ENCODE results near the gene RAI1. TPM values are rescaled to one million over a fixed set of nuclear protein-coding genes. Genes with fewer than 3 reads are reported as not detected.
"Not testable (repeated sequence)": the region's sequence is repeated elsewhere in the genome, so short reads cannot be mapped to it uniquely, and the experiment has no call there.

The RAI1 gene
- 0.60 TPM for polyA plus RNA-seq (2013, experiment 1 of 2)
- 0.69 TPM for polyA plus RNA-seq (2013, experiment 2 of 2)

DNA sequence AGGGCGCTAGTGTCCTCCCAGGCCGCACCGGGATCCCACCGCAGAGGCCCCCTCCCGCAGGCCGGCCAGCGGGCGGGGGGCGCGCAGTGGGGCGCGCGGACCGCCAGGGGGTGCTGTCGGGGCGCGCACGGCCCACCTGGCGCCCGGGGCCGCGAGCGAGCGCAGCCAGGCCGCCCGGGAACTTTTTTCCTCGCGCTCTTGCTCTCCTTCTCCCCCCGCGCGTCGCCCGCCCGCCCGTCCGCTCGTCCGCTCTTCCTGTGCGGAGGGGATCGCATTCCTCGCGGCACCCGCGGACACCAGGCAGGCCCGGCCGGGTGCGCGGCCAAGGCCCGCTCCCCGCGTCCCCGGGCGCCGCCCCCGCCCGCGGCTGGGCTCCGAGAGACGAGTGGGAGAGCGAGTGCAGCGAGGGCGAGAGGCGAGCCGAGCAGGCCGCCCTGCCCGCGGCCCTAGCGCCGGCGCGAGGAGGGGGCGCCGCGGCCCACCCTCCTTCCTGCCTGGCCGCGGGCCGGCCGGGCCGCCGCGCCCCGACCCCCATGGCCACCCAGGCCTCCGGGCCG lies at the start of gene RAI1:
RAI1 (plus strand) TSS at position 272 of the 557 bp plus-strand sequence. CDS start 111,491 bp downstream, outside the sequence.
- no CpG with 5 or more reads among the region's 84 CpGs for WGBS (ENCODE audit: extremely low coverage, insufficient coverage, low lambda C conversion rate)
- Histone ChIP-seq H3K27me3 (ENCODE audit: insufficient read depth, low read length, poor library complexity) (peaks cover 9% of the 10 kb centered on the region), H3K4me2 (ENCODE audit: low read length) (peak within 1 kb of the TSS; percentile 33), H3K56ac (ENCODE audit: low read length) (peak within 1 kb of the TSS; percentile 89), H3K27ac (ENCODE audit: low read depth, low read length) (peak within 1 kb of the TSS; percentile 46), H2BK15ac (replicated peaks; ENCODE audit: low read depth) (no peak within 1 kb of the TSS), H3K18ac (ENCODE audit: low read length) (peak within 1 kb of the TSS; percentile 94), H3K23ac (ENCODE audit: low read length) (peak within 1 kb of the TSS; percentile 16), H3K4ac (ENCODE audit: low read depth, low read length) (peak within 1 kb of the TSS; percentile 74), H3K4me1 (ENCODE audit: control insufficient read depth, low read depth, low read length) (peaks cover 9% of the 10 kb centered on the region), H2BK120ac (ENCODE audit: low read depth, low read length) (peak within 1 kb of the TSS; percentile 9), H4K8ac (ENCODE audit: low read depth, low read length) (no peak within 1 kb of the TSS), H3K79me2 (ENCODE audit: control insufficient read depth, insufficient read depth, low read length) (no peaks in the 10 kb centered on the region), H3K36me3 (ENCODE audit: control insufficient read depth, insufficient read depth, low read length) (no peaks in the 10 kb centered on the region), H3K79me1 (ENCODE audit: low read length) (no peaks in the 10 kb centered on the region), H3K4me3 (ENCODE audit: low read length) (peak within 1 kb of the TSS; percentile 37), H4K5ac (ENCODE audit: low read length) (no peak within 1 kb of the TSS), H3K9ac (ENCODE audit: low read length) (peak within 1 kb of the TSS; percentile 82), H2BK5ac (ENCODE audit: low read length) (no peak within 1 kb of the TSS), H2AK5ac (ENCODE audit: low read length) (no peak within 1 kb of the TSS)
- DNase-seq, result peak; percentile 75

GRCh38 chr17:17632690-17633089 lies 48.6 kb upstream of the RAI1 start:
- not testable (repeated sequence) for H3K56ac ChIP-seq (ENCODE audit: low read length); H3K79me1 ChIP-seq (ENCODE audit: low read length); H3K79me2 ChIP-seq (ENCODE audit: control insufficient read depth, insufficient read depth, low read length); H2AK5ac ChIP-seq (ENCODE audit: low read length); H3K27ac ChIP-seq (ENCODE audit: low read depth, low read length); H3K27me3 ChIP-seq (ENCODE audit: insufficient read depth, low read length, poor library complexity); H3K18ac ChIP-seq (ENCODE audit: low read length); H3K23ac ChIP-seq (ENCODE audit: low read length); H4K5ac ChIP-seq (ENCODE audit: low read length); H3K4me3 ChIP-seq (ENCODE audit: low read length); H3K4ac ChIP-seq (ENCODE audit: low read depth, low read length); H4K8ac ChIP-seq (ENCODE audit: low read depth, low read length); H2BK120ac ChIP-seq (ENCODE audit: low read depth, low read length); H3K36me3 ChIP-seq (ENCODE audit: control insufficient read depth, insufficient read depth, low read length); H3K9ac ChIP-seq (ENCODE audit: low read length); H3K4me1 ChIP-seq (ENCODE audit: control insufficient read depth, low read depth, low read length); H2BK15ac ChIP-seq (replicated peaks; ENCODE audit: low read depth); H2BK5ac ChIP-seq (ENCODE audit: low read length); H3K4me2 ChIP-seq (ENCODE audit: low read length)
- no CpG with 5 or more reads among the region's 5 CpGs for WGBS (ENCODE audit: extremely low coverage, insufficient coverage, low lambda C conversion rate)
- peak; percentile 29 for DNase-seq

DNA sequence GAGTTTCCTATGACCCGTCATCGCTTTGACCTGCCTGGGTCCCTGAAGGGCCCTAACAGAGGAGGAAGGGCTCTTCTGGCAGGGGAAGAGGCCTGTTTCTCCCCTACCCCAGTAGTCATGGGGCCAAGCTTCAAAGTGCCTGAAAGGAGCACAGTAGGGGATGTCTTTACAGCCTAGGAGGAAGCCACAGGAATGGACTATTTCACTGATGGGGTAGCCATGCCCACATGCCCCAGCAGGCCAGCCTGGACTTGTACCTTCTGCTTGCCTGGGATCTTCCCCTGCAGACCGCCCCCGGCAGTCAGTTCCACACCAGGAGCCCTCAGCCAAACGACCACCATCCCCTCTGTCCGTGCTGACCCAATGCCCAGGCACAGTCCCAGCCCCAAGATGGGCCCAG lies 47.9 kb upstream of the RAI1 start:
- no peak overlapping the region for H2BK15ac ChIP-seq (replicated peaks; ENCODE audit: low read depth)

GRCh38 chr17:17635126-17635525 lies 46.1 kb upstream of the RAI1 start:
- no peaks in the 10 kb centered on the region for H3K79me2 ChIP-seq (ENCODE audit: control insufficient read depth, insufficient read depth, low read length)

More for the DNA sequence above, 47.9 kb upstream of the RAI1 start:
- Histone ChIP-seq H3K4me1 (ENCODE audit: control insufficient read depth, low read depth, low read length) (no peaks in the 10 kb centered on the region), H3K4me2 (ENCODE audit: low read length) (no peak overlapping the region), H3K27me3 (ENCODE audit: insufficient read depth, low read length, poor library complexity) (no peaks in the 10 kb centered on the region), H3K36me3 (ENCODE audit: control insufficient read depth, insufficient read depth, low read length) (no peaks in the 10 kb centered on the region), H3K18ac (ENCODE audit: low read length) (no peak overlapping the region), H3K9ac (ENCODE audit: low read length) (no peak overlapping the region), H2BK5ac (ENCODE audit: low read length) (no peak overlapping the region), H3K23ac (ENCODE audit: low read length) (no peak overlapping the region), H3K56ac (ENCODE audit: low read length) (no peak overlapping the region), H3K79me1 (ENCODE audit: low read length) (no peaks in the 10 kb centered on the region), H3K27ac (ENCODE audit: low read depth, low read length) (no peak overlapping the region), H2BK120ac (ENCODE audit: low read depth, low read length) (no peak overlapping the region), H3K4ac (ENCODE audit: low read depth, low read length) (no peak overlapping the region), H3K4me3 (ENCODE audit: low read length) (no peak overlapping the region), H4K5ac (ENCODE audit: low read length) (no peak overlapping the region), H4K8ac (ENCODE audit: low read depth, low read length) (no peak overlapping the region), H3K79me2 (ENCODE audit: control insufficient read depth, insufficient read depth, low read length) (no peaks in the 10 kb centered on the region), H2AK5ac (ENCODE audit: low read length) (no peak overlapping the region)
- no peak for DNase-seq
- no CpG with 5 or more reads among the region's 6 CpGs for WGBS (ENCODE audit: extremely low coverage, insufficient coverage, low lambda C conversion rate)

GRCh38 chr17:17635537-17636271 lies 45.6 kb upstream of the RAI1 start:
- not testable (repeated sequence) for H3K4me3 ChIP-seq (ENCODE audit: low read length); H3K27me3 ChIP-seq (ENCODE audit: insufficient read depth, low read length, poor library complexity); H2BK15ac ChIP-seq (replicated peaks; ENCODE audit: low read depth); H3K27ac ChIP-seq (ENCODE audit: low read depth, low read length); H4K5ac ChIP-seq (ENCODE audit: low read length); H3K36me3 ChIP-seq (ENCODE audit: control insufficient read depth, insufficient read depth, low read length); H3K79me2 ChIP-seq (ENCODE audit: control insufficient read depth, insufficient read depth, low read length); H3K4ac ChIP-seq (ENCODE audit: low read depth, low read length); H3K18ac ChIP-seq (ENCODE audit: low read length); H3K4me1 ChIP-seq (ENCODE audit: control insufficient read depth, low read depth, low read length); DNase-seq; H3K56ac ChIP-seq (ENCODE audit: low read length); H2BK120ac ChIP-seq (ENCODE audit: low read depth, low read length); H3K23ac ChIP-seq (ENCODE audit: low read length); H3K79me1 ChIP-seq (ENCODE audit: low read length); H3K4me2 ChIP-seq (ENCODE audit: low read length); H2AK5ac ChIP-seq (ENCODE audit: low read length); H4K8ac ChIP-seq (ENCODE audit: low read depth, low read length); H2BK5ac ChIP-seq (ENCODE audit: low read length); H3K9ac ChIP-seq (ENCODE audit: low read length)
- no CpG with 5 or more reads among the region's 15 CpGs for WGBS (ENCODE audit: extremely low coverage, insufficient coverage, low lambda C conversion rate)

More at GRCh38 chr17:17635126-17635525, 46.1 kb upstream of the RAI1 start:
- H3K36me3 ChIP-seq (ENCODE audit: control insufficient read depth, insufficient read depth, low read length), result no peaks in the 10 kb centered on the region
- no peaks in the 10 kb centered on the region for H3K79me1 ChIP-seq (ENCODE audit: low read length)
- H3K56ac ChIP-seq (ENCODE audit: low read length), result no peak overlapping the region
- no peak overlapping the region for H3K4me3 ChIP-seq (ENCODE audit: low read length)
- no peak overlapping the region for H4K8ac ChIP-seq (ENCODE audit: low read depth, low read length)
- H3K18ac ChIP-seq (ENCODE audit: low read length), result no peak overlapping the region
- H2AK5ac ChIP-seq (ENCODE audit: low read length), result no peak overlapping the region
- H3K4me2 ChIP-seq (ENCODE audit: low read length), result no peak overlapping the region
- H2BK5ac ChIP-seq (ENCODE audit: low read length), result no peak overlapping the region
- no CpG with 5 or more reads among the region's 5 CpGs for WGBS (ENCODE audit: extremely low coverage, insufficient coverage, low lambda C conversion rate)
- DNase-seq, result no peak
- no peak overlapping the region for H4K5ac ChIP-seq (ENCODE audit: low read length)
- no peaks in the 10 kb centered on the region for H3K27me3 ChIP-seq (ENCODE audit: insufficient read depth, low read length, poor library complexity)
- no peak overlapping the region for H3K27ac ChIP-seq (ENCODE audit: low read depth, low read length)
- no peaks in the 10 kb centered on the region for H3K4me1 ChIP-seq (ENCODE audit: control insufficient read depth, low read depth, low read length)
- no peak overlapping the region for H3K9ac ChIP-seq (ENCODE audit: low read length)
- H2BK15ac ChIP-seq (replicated peaks; ENCODE audit: low read depth), result no peak overlapping the region
- no peak overlapping the region for H3K23ac ChIP-seq (ENCODE audit: low read length)
- H3K4ac ChIP-seq (ENCODE audit: low read depth, low read length), result no peak overlapping the region
- H2BK120ac ChIP-seq (ENCODE audit: low read depth, low read length), result no peak overlapping the region

All from mesendoderm (in vitro differentiated cells).